ENCODE data around the gene SERF2.
"Not testable (repeated sequence)": the region's sequence is repeated elsewhere in the genome, so short reads cannot be mapped to it uniquely, and the experiment has no call there.

Gene SERF2

GRCh38 chr15:43791993-43792760, at the start of gene SERF2:
SERF2 (plus strand) TSS chr15:43792320; CDS start chr15:43792377, 57 bp downstream.
- FAIRE-seq = no peak

- FAIRE-seq = not testable (repeated sequence)
These were observed 45.7 kb upstream of the SERF2 start, which contains the start of gene PDIA3 for GRCh38 chr15:43746245-43746902. PDIA3 (plus strand) TSS chr15:43746438; CDS start chr15:43746540, 102 bp downstream.

GRCh38 chr15:43746903-43747309, 45.2 kb upstream of the SERF2 start:
- not testable (repeated sequence) for FAIRE-seq

- no peak for FAIRE-seq
These were observed 43.7 kb upstream of the SERF2 start for GRCh38 chr15:43748376-43748775.

GRCh38 chr15:43749690-43750345, 42.3 kb upstream of the SERF2 start:
- no peak for FAIRE-seq

GRCh38 chr15:43751885-43752284, 40.2 kb upstream of the SERF2 start:
- no peak for FAIRE-seq

GRCh38 chr15:43762824-43763223, 29.3 kb upstream of the SERF2 start:
- no peak for FAIRE-seq

- no peak for FAIRE-seq
These were observed 28.2 kb upstream of the SERF2 start for GRCh38 chr15:43763819-43764446.

GRCh38 chr15:43769584-43770228, 22.4 kb upstream of the SERF2 start:
- FAIRE-seq = peak; percentile 82

GRCh38 chr15:43771816-43772215, 20.3 kb upstream of the SERF2 start:
- no peak for FAIRE-seq

GRCh38 chr15:43772624-43773023, 19.5 kb upstream of the SERF2 start:
- no peak for FAIRE-seq

GRCh38 chr15:43774062-43774461, 18.1 kb upstream of the SERF2 start:
- no peak for FAIRE-seq

- no peak for FAIRE-seq
These were observed 16.6 kb upstream of the SERF2 start for GRCh38 chr15:43775411-43775965.

- FAIRE-seq = no peak
These were observed 15.9 kb upstream of the SERF2 start for GRCh38 chr15:43776101-43776717.

GRCh38 chr15:43776718-43777266, 15.3 kb upstream of the SERF2 start, which contains the start of gene ELL3:
ELL3 (minus strand) TSS chr15:43776966; CDS start chr15:43776901, 65 bp downstream.
- FAIRE-seq = no peak

- FAIRE-seq = no peak
These were observed 14.7 kb upstream of the SERF2 start for GRCh38 chr15:43777267-43777914.

- no peak for FAIRE-seq
These were observed 13.1 kb upstream of the SERF2 start for GRCh38 chr15:43779016-43779415.

GRCh38 chr15:43789409-43789808, 2.7 kb upstream of the SERF2 start:
- FAIRE-seq = no peak

- no peak for FAIRE-seq
These were observed 799 bp downstream of the SERF2 start for GRCh38 chr15:43792761-43793476.

GRCh38 chr15:43793647-43794046, 1.5 kb downstream of the SERF2 start:
- FAIRE-seq = no peak
